ENCODE data around the gene FHOD3.
A peak's percentile ranks its signal among the peaks of the same experiment; 100 is the strongest.
"Not testable (repeated sequence)": the region's sequence is repeated elsewhere in the genome, so short reads cannot be mapped to it uniquely, and the experiment has no call there.

Gene FHOD3

GRCh38 chr18:36680042-36680441, 382.5 kb downstream of the FHOD3 start:
- no peak for DNase-seq

- DNase-seq, result no peak
Observed at GRCh38 chr18:36685580-36685979, 388.1 kb downstream of the FHOD3 start.

DNA sequence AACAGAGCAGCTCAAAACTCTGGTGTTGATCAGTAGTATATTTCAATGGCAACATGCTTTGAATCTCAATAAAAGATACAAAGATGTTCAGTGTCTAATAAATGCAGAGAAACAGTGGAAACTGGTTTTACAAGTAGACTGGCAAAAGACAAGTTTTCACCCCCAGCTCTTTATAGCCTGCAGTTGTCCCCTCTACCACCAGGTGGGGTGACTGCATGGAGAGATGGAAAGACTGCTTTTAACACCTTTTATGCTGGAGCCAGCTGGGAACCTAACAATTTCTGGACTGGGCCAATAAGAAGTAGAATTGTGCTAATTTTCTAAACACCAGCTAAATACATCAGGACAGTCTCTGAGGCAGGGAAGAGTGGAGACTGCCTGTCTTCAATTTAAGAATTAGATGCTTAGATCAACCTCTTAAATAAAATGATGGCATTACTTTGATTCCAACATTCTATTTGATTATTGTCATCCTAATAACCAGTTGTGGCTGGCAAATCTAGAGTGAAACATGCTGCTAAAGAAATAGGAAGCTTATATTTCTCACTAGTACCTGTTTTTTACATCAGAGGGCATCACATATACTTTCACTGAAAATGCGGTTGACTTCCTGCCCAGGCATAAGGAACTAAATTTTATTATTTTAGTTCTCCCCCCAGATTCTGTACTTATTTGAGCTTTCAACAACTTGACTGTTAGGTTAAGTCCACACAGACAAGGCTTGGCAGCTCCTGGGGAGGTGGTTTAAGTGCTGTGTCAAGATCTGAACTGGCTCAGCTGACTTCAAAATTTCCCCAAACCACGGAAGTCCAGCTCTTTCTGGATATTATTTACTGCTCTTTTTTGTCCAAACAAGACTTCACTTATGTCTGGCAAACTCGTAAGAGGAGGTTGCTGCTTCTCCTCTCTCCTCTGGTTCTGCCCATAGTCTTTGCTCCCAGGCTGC, 390.8 kb downstream of the FHOD3 start:
- DNase-seq, result peak; percentile 31

GRCh38 chr18:36692371-36692770, 394.9 kb downstream of the FHOD3 start:
- no peak for DNase-seq

DNA sequence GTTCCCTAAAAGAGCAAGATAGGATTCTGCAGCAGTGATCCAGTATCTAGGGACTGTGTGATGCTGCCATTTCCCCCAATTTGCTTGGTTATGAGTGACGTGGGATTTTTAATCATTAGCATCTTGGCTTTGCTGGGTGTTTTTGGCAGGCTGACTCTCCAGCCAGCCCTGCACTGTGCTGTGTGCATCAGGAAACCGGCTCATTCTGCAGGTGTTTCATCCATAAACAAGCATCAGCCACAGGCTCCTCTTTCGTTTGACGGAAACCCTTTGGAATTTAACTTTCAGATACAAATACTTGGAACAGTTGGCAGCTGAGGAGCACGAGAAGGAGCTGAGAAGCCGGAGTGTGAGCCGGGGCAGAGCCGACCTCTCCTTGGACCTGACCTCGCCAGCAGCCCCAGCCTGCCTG, 395.4 kb downstream of the FHOD3 start:
- no peak for DNase-seq

- no peak for DNase-seq
Observed at GRCh38 chr18:36693931-36694620, 396.6 kb downstream of the FHOD3 start.

- no peak for DNase-seq
Observed at GRCh38 chr18:36695806-36696205, 398.3 kb downstream of the FHOD3 start.

DNA sequence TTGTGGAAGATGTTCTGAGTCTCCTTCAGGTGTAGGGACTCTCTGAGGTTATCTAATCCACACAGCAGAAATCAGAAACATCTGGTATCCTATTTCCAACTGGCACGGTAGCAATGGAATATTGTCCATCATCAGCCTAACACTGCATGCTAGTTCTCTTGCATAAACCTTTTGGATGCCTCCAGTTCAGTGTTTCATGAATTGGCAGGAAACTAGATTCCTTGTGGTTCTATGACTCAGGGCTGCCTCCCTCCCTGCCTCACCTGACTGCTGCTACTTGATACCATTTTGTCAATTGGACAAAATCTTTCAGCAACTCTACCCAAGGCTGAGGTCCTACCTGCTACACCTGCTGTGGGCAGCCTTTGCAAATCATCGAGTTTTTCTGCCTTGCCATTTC, 400.4 kb downstream of the FHOD3 start:
- DNase-seq, result no peak

DNA sequence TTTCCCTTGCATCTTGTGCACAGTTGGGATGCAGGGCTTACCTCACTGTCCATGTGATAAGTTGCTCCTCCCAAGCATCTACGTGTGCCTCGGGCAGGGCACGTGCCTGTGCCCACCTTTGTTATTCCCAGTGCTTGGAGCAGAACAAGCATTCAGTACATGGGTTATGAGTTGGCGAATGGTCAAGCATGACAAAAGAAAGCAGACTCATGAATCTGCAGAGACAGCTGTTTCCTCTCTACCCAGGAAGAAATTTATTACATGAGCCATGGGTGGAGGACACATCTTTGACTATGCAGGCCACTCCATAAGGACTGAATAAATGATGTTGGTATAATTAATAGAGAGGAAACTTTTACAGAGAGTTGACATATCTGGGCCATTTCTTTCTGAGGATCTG, 403.4 kb downstream of the FHOD3 start:
- DNase-seq, result no peak

DNA sequence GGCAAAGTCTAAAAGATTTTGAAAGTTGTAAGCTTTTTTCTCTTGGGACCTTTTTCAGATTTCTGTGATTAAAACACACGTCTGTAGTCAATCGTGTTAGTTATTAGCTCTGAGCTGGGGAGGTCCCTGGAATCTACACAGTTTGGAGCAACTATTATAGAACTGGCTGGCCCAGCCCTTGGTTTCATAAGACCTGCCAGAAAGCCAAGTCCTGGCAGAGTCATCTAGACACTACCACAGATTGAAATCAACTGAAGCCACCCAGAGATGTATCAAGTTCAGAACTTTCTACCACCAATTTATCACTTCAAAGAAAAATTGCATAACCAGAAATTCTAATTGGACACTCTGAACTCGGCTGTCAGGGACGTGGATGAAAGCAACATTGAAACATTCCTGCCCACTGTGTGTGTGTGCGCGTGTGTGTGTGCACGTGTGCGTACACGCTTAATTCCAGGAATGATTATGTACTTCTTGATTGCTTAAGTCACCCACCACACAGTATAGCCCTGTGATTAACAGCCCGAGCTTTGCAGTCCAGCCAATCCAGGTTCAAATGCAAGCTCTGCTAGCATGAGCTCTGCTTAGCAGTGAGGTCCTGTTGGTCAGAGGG, 405.0 kb downstream of the FHOD3 start:
- DNase-seq, result no peak

GRCh38 chr18:36704156-36704555, 406.6 kb downstream of the FHOD3 start:
- no peak for DNase-seq

- DNase-seq, result no peak
Observed at GRCh38 chr18:36706134-36706881, 408.8 kb downstream of the FHOD3 start.

DNA sequence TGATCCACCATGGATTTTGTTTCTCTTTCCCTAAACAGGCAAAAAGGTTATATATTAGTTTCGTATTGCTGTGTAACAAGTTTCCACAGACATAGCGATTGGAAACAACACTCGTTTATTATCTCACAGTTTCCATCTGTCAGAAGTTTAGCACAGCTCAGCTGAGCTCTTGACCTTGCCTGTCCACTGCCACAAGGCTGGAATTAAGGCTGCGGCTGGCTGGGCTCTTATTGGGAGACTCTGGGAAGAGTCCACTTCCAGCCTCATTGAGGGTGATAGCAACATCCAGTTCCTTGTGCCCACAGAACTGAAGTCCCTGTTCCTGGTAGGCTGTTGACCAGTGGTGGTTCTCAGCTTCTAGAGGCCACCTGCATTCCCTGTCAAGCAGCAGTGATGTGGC, 410.9 kb downstream of the FHOD3 start:
- DNase-seq, result no peak

DNA sequence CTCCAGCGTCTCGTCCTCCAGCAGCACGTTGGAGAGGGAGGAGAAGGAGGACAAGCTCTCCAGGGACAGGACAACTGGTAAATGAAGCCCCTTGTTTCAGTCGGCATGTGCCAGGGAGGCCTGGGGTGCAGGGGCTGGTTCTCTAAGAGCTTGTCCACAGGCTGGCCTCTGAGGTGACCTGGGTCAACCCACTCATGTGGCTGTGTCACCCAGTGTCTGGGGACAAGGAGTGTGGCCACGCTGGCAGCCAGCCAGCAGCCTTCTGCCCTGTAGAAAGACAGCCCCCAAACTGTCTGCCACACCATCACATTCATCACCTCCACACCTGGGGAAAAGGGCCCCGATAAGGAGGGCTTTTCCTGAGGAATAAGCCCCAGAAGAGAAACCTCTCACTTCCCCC, 411.8 kb downstream of the FHOD3 start:
- no peak for DNase-seq

DNA sequence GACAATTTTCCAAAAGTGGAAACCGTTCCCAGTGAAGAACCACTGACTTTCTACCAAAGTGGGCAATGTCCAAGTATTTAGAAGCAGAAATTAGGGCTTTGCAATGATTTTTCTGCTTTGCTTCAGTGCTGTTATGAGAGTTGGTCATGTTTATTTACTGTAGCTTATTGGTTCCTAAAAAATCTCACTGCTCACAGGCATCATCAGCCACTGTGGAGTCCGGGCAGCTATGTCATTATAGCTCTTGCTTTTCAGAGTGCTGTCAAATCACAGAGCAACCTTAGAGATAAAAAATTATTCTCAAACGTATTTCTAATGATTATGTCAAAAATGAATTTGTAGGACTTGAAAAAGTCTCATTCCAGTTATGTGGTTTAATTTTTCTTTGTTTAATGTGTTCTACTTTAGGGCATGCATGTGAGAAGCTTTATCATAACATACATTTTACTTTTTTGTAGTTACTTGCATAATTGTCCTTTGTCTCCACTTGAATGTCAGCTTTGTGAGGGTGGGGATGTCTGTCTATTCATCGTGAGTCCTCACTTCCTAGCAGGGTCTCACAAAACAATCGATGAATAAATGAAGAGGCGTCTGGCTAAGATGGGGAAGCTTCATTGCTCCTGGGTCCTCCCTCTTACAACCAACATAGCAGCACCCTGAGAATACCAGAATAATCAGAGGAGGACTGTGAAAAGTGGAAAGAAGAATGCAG, 413.7 kb downstream of the FHOD3 start:
- no peak for DNase-seq

- DNase-seq, result no peak
Observed at GRCh38 chr18:36711813-36712444, 414.4 kb downstream of the FHOD3 start.

DNA sequence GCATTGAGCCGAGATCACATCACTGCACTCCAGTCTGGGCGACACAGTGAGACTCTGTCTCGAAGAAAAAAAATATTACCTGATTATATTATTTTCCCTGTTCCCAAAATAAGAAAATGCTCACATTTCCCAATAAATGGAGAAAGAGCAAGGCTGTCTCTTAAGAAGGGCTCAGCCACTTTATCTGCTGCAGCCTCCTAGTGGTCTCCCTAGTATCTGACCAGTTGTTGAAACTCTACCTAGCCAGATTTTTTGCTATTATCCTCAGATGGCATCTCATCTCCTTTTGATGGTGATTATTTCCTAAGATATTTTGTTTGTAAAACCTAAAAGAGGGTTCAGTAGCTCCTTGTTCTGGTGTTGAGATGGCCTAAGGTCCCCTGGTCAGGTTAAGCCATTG, 417.0 kb downstream of the FHOD3 start:
- DNase-seq, result no peak

GRCh38 chr18:36717422-36718110, 420.1 kb downstream of the FHOD3 start:
- no peak for DNase-seq

DNA sequence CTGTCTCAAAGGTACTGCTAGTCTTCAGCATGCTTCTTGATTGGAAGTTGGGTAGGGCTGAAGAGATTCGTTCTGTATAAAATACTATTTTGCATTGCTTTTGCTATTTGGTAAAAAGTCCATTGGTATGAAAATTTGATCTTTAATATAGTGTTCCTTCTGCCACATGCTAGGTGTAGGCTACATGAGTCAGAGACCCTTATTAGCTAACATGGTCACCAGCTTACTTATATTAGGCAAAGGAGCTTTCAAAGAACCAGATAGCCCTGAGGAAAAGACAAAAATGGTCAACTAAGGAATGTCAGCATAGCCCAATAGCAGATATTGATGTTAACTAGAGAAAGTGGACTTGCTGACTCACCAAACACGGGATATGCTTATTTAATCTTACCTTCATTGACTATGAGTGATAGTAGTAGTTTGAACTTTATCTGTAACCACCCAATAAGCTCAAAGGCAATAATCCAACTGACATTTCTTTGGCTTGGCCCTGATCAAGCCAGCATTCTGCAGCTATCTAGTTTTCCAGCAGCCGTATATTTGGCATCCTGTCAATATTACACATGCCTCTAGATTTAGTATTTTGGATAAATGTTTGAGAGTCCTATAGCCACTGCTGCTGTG, 421.3 kb downstream of the FHOD3 start:
- no peak for DNase-seq

GRCh38 chr18:36719630-36720029, 422.1 kb downstream of the FHOD3 start:
- no peak for DNase-seq

DNA sequence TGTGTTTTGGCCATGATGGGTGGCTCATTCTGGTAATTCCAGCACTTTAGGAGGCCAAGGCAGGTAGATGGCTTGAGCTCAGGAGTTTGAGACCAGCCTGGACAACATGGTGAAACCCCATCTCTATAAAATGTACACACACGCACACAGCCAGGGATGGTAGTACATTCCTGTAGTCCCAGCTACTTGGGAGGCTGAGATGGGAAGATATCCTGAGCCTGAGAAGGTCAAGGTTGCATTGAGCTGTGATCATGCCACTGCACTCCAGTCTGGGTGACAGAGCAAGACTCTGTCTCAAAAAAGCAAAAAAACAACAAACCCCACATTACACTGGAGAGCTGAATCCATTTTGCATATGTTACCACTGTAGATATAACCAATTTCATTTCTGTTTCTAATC, 423.8 kb downstream of the FHOD3 start:
- not testable (repeated sequence) for DNase-seq

Data from CD4-positive, alpha-beta T cell treated with Interleukin-10 for 1 hour (primary cell).